K562 (cell line): ENCODE results near the gene LRRC75A. TPM values are rescaled to one million over a fixed set of nuclear protein-coding genes. Genes with fewer than 3 reads are reported as not detected.
"Not testable (repeated sequence)": the region's sequence is repeated elsewhere in the genome, so short reads cannot be mapped to it uniquely, and the experiment has no call there.

Experiments used
- ATAC-seq: fragments of 200-7000 bp; cut with Tn5 transposase; 3 replicates; pipeline ENCODE4 v1.9.1; 2020; ENCODE audit warnings: moderate library complexity
- BruUV-seq: library from RNA; stranded (reverse); fragments of 400-500 nt; replicated peaks from 2 replicates; lab custom pipeline; 2021; lab: Mats Ljungman, UMichigan
- CTCF ChIA-PET: fragments of 300-600 bp; formaldehyde crosslinking; extraction: SDS; loops from one replicate; lab custom pipeline; 2021; ENCODE audit warnings: low intra/inter-chr PET ratio; lab: Yijun Ruan, JAX
- POLR2A ChIA-PET: fragments of 300-600, 350-650 bp; sonication (Branson Sonifier 250); formaldehyde crosslinking; extraction: SDS; loops from one replicate; lab custom pipeline; 2021; ENCODE audit warnings: antibody characterized with exemption, inconsistent platforms; lab: Yijun Ruan, JAX
- DNase-seq, 4 experiments: peaks; one replicate each; pipeline versions ENCODE4 v3.0.0 to v3.0.0-alpha.2; 2011 to 2018; ENCODE audit warnings: low spot score in 3 of 4, mixed read lengths in 3 of 4; ENCODE audit errors: extremely low read depth in 1 of 4
- FAIRE-seq: peaks from 2 replicates; lab custom pipeline; 2011; peaks lifted over from hg19 to GRCh38; lab: Jason Lieb, UNC
- H2AFZ ChIP-seq: 2 replicates; pipeline ENCODE4 v1.6.0; 2011; ENCODE audit warnings: low read depth, low read length, control low read depth, inconsistent platforms
- H3K27ac ChIP-seq: fragments of 200-600 bp; 3 replicates; pipeline ENCODE4 v1.8.0; 2011; ENCODE audit warnings: low read depth, mild to moderate bottlenecking, control low read depth, inconsistent platforms, low read length, moderate library complexity, mixed read lengths; ENCODE audit errors: extremely low read depth
- H3K27me3 ChIP-seq, 2 experiments: fragments of 300-600 bp in 1 of 2; 2 replicates in 1 of 2; 3 replicates in 1 of 2; pipeline versions ENCODE4 v1.6.0 to v1.8.0; 2011; ENCODE audit warnings: inconsistent platforms in 2 of 2, low read length in 2 of 2, mild to moderate bottlenecking in 1 of 2, mixed read lengths in 1 of 2, moderate library complexity in 1 of 2; ENCODE audit not compliant: control insufficient read depth in 2 of 2, insufficient read depth in 2 of 2
- H3K36me3 ChIP-seq: fragments of 300-600 bp; 3 replicates; pipeline ENCODE4 v1.8.0; 2011; ENCODE audit warnings: mild to moderate bottlenecking, low read length, inconsistent platforms; ENCODE audit not compliant: control insufficient read depth, insufficient read depth
- H3K4me1 ChIP-seq, 2 experiments: fragments of 200-600 bp in 1 of 2; replicated peaks in 1 of 2; 2 replicates in 1 of 2; 3 replicates in 1 of 2; pipeline versions ENCODE4 v1.5.1 to v1.8.0; 2011; ENCODE audit warnings: inconsistent platforms in 2 of 2, low read length in 2 of 2, mild to moderate bottlenecking in 1 of 2, mixed read lengths in 1 of 2, moderate library complexity in 1 of 2; ENCODE audit not compliant: control insufficient read depth in 2 of 2, insufficient read depth in 2 of 2
- H3K4me2 ChIP-seq: 2 replicates; pipeline ENCODE4 v1.6.1; 2011; ENCODE audit warnings: low read length, control low read depth, inconsistent platforms, mixed read lengths; ENCODE audit not compliant: insufficient read depth
- H3K4me3 ChIP-seq: fragments of 200-600 bp; sonication (generic), shearing (Covaris generic); 2 replicates; pipeline ENCODE4 v1.5.1; 2016; ENCODE audit warnings: control low read depth, inconsistent platforms
- H3K79me2 ChIP-seq: fragments of 200-600 bp; 3 replicates; pipeline ENCODE4 v1.8.0; 2011; ENCODE audit warnings: low read length, inconsistent platforms; ENCODE audit not compliant: control insufficient read depth, insufficient read depth
- H3K9ac ChIP-seq, 2 experiments: 2 replicates each; pipeline versions ENCODE4 v1.6.0 to v1.6.1; 2011; ENCODE audit warnings: low read depth in 2 of 2, low read length in 2 of 2, control low read depth in 1 of 2, inconsistent platforms in 1 of 2, mild to moderate bottlenecking in 1 of 2, mixed read lengths in 1 of 2; ENCODE audit not compliant: insufficient read depth in 1 of 2
- H3K9me1 ChIP-seq: one replicate; pipeline ENCODE4 v1.6.0; 2011; ENCODE audit warnings: inconsistent platforms, mild to moderate bottlenecking, low read length, moderate library complexity; ENCODE audit not compliant: control insufficient read depth, insufficient read depth
- H3K9me3 ChIP-seq: replicated peaks from 2 replicates; pipeline ENCODE4 v1.5.1; 2011; ENCODE audit warnings: low read depth, low read length, inconsistent platforms; ENCODE audit not compliant: control insufficient read depth, insufficient read depth
- H4K20me1 ChIP-seq: replicated peaks from 2 replicates; pipeline ENCODE4 v1.6.1; 2011; ENCODE audit warnings: low read length, inconsistent platforms, mixed read lengths; ENCODE audit not compliant: control insufficient read depth, insufficient read depth
- BCOR ChIP-seq: fragments of 450-650 bp; IDR thresholded peaks from 2 replicates; pipeline ENCODE4 v1.6.1; 2016
- ZBTB33 ChIP-seq: sonication (generic); formaldehyde crosslinking; IDR thresholded peaks from 2 replicates; pipeline ENCODE4 v1.8.1; 2023; ENCODE audit warnings: mild to moderate bottlenecking, missing genetic modification reagents
- ZNF121 ChIP-seq: sonication (generic); formaldehyde crosslinking; conservative IDR thresholded peaks from 2 replicates; pipeline ENCODE4 v1.8.0; 2022; ENCODE audit warnings: missing genetic modification reagents
- WGBS: fragments of 100-300 bp; shearing (Covaris generic); methylation state at CpG from one replicate; pipeline ENCODE4 v1.1.6; 2016; ENCODE audit warnings: low coverage, mixed read lengths; ENCODE audit not compliant: insufficient coverage; ENCODE audit errors: missing lambda C conversion rate; 5-methylcytosine and 5-hydroxymethylcytosine counted together
- in situ Hi-C: fragments of 300-500 bp; cut with MboI; formaldehyde crosslinking; loops from 4 replicates; pipeline ENCODE4 v1.15.0; 2018; ENCODE audit warnings: inconsistent platforms, mixed read lengths
- intact Hi-C: fragments of 100-400 bp; cut with micrococcal nuclease; formaldehyde crosslinking; loops from 2 replicates; pipeline ENCODE4 v1.14.2; 2022
- polyA plus RNA-seq, 8 experiments: library from polyadenylated mRNA; depleted of rRNA in 4 of 8; stranded (reverse) in 5 of 8; unstranded in 3 of 8; fragments of >200 nt; fragmentation: Nextera tagmentation in 2 of 8; fragmentation: Illumina TruSeq in 1 of 8; extraction: Ambion mirVana in 2 of 8; extraction: Trizol in 1 of 8; gene quantifications; 2 replicates each; pipeline versions ENCODE4 v1.2.1 to v1.2.3, GENCODE V29; 2011 to 2014; ENCODE audit warnings: inconsistent platforms in 1 of 8, missing spikeins in 1 of 8
- total RNA-seq, 7 experiments: library from RNA; depleted of rRNA in 6 of 7; stranded (reverse); fragments of >200 nt in 6 of 7; fragmentation: Illumina TruSeq in 2 of 7; extraction: Trizol in 2 of 7; gene quantifications; 2 replicates each; pipeline versions ENCODE4 v1.2.1 to v1.2.3, GENCODE V29; 2011 to 2021; ENCODE audit warnings: low replicate concordance in 1 of 7

The LRRC75A gene
- total and polyA plus RNA-seq, 9 of the 15 experiments (the other 6 are each of a cell fraction or from before 2014, with no cell fraction given): 0.04 to 0.34 (median 0.08) TPM; not detected in 5

- not testable (repeated sequence) for BruUV-seq
- POLR2A ChIA-PET: interaction anchor here (1.4 kb wide), 1 partner anchor 11 kb away, joined by 4 read pairs; the partner anchor contains the start of gene TRPV2
- TF ChIP-seq BCOR: 0 out of 2 replicates have a peak, but pooled peaks have one; percentile 24
- peak; percentile 38; the same call in 1 of the 2 replicates for TF ChIP-seq ZNF121 (CRISPR knock-in tag)
- peak; percentile 61; the same call in 1 of the 2 replicates for TF ChIP-seq ZBTB33 (CRISPR knock-in tag)
- TF ChIP-seq, all 486 proteins: peak for 3; not testable (repeated sequence) for 483
- in situ Hi-C loops, H3K4me2 ChIP-seq, H3K9me1 ChIP-seq, FAIRE-seq, H3K36me3 ChIP-seq, H3K27me3 ChIP-seq, H2AFZ ChIP-seq, H3K9me3 ChIP-seq, intact Hi-C loops, H3K4me3 ChIP-seq, ATAC-seq, H3K9ac ChIP-seq, CTCF ChIA-PET, H4K20me1 ChIP-seq, DNase-seq, H3K27ac ChIP-seq, H3K79me2 ChIP-seq: not testable (repeated sequence)
- WGBS: 96% methylated on average over 4 of the region's 9 CpGs
- peaks cover 7 to 16% of the 10 kb centered on the region in 2 experiments; a peak in 4 of 5 replicates for H3K4me1 ChIP-seq
Measured at GRCh38 chr17:16403847-16404246, 88.1 kb downstream of the LRRC75A start.
